GM12865 (cell line): Measurements from ENCODE around the gene METTL16.

ENCODE experiments used
- DNase-seq: peaks from one replicate; pipeline ENCODE4 v3.0.0; 2010; ENCODE audit warnings: low read depth
- H3K4me3 ChIP-seq: 2 replicates; pipeline ENCODE4 v1.5.1; 2011; ENCODE audit warnings: mild to moderate bottlenecking, low read depth, low read length, control low read depth
- TF ChIP-seq, protein P1 (sequence below): IDR thresholded peaks from 2 replicates; pipeline ENCODE4 v1.5.1; 2011; ENCODE audit warnings: low read length, control low read depth, low read depth, inconsistent platforms; ENCODE audit not compliant: insufficient read depth; ENCODE audit errors: missing control alignments

The METTL16 gene

GRCh38 chr17:2406271-2406902, 105.3 kb downstream of the METTL16 start:
- no peak overlapping the region for H3K4me3 ChIP-seq
- TF ChIP-seq, protein P1, sequence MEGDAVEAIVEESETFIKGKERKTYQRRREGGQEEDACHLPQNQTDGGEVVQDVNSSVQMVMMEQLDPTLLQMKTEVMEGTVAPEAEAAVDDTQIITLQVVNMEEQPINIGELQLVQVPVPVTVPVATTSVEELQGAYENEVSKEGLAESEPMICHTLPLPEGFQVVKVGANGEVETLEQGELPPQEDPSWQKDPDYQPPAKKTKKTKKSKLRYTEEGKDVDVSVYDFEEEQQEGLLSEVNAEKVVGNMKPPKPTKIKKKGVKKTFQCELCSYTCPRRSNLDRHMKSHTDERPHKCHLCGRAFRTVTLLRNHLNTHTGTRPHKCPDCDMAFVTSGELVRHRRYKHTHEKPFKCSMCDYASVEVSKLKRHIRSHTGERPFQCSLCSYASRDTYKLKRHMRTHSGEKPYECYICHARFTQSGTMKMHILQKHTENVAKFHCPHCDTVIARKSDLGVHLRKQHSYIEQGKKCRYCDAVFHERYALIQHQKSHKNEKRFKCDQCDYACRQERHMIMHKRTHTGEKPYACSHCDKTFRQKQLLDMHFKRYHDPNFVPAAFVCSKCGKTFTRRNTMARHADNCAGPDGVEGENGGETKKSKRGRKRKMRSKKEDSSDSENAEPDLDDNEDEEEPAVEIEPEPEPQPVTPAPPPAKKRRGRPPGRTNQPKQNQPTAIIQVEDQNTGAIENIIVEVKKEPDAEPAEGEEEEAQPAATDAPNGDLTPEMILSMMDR = no peak
- DNase-seq = no peak

- no peak for DNase-seq
- H3K4me3 ChIP-seq = no peak overlapping the region
- TF ChIP-seq, protein P1 = no peak
These were observed 106.3 kb downstream of the METTL16 start for GRCh38 chr17:2405247-2405926.

DNA sequence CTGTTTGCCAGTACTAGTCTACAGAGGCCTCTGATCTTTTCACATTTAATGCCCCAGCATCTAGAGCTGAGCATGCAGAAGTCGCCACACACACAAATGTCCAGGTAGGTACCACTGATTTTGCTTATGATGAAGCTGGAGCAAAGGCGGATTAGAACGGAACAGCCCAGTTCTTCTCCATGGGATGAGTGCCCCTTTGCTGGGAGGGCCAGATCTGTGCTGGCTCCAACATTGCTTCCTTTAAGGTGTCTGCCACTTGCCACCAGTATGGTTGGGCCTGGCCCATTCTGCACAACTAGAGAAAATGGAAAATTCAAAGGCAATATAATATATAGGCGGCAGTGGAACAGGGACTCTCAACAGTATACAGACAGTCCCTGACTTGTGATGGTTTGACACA, 108.6 kb downstream of the METTL16 start:
- DNase-seq = no peak
- TF ChIP-seq, protein P1 = no peak
- no peak overlapping the region for H3K4me3 ChIP-seq

GRCh38 chr17:2402544-2402943, 109.1 kb downstream of the METTL16 start:
- H3K4me3 ChIP-seq = peak overlapping the region; percentile 64
- DNase-seq = no peak
- TF ChIP-seq, protein P1 = no peak

DNA sequence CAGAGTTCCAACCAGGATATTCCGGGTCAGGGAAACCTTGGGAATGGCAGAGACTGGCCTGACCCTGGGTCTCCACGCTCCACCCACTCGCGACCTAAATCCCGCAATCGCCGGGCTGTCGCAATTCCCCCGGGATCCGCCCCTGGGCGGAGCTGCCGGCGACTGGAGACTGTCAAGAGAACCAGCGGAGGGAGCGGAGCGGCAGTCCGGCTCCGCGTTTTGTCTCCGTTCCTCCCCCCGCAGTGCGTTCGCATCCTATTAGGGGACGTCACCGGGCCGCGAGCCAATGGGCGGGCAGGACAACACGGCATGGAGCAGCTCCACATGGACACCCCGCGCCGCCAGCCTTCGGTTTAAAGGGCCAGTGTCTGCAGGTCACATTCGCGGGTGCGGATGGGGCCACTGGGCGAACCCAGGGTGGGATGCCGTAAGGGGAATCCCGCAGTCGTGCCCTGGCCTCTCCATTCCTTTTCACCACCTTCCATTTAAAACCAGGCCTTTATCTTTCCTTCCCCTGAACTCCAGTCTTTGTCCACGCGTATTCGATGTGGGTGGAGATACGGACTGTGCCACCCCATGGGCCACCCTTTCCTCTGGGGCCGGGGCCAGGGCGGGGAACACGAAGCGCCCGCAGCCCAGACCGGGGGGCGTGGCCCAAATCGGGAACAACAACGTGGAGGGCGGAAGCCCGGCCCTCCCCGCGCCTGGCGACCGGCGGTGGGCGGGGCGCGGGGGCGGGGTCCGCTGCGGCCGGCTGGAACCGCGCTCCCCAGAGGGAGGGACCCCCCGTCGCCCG, 110.1 kb downstream of the METTL16 start:
- H3K4me3 ChIP-seq = peak overlapping the region; percentile 75
- peak; percentile 100 for DNase-seq
- TF ChIP-seq, protein P1 = no peak

GRCh38 chr17:2400877-2401425, 110.7 kb downstream of the METTL16 start, which contains the start of gene MNT:
MNT (minus strand) TSS chr17:2401060; CDS start chr17:2400712, 348 bp downstream.
- H3K4me3 ChIP-seq = peak within 1 kb of the TSS; percentile 88
- DNase-seq = peak; percentile 98
- TF ChIP-seq, protein P1 = no peak
